A549 (cell line): ENCODE measurements around the gene NDUFS8.

Experiments used
- EHMT2 ChIP-seq: fragments of 200-600 bp; sonication (generic); IDR thresholded peaks from 2 replicates; pipeline ENCODE4 v1.6.1; 2016; ENCODE audit warnings: antibody characterized with exemption, low read depth, mild to moderate bottlenecking, moderate library complexity
- POLR2A ChIP-seq: IDR thresholded peaks from 2 replicates; pipeline ENCODE4 v1.6.1; 2012; ENCODE audit warnings: mild to moderate bottlenecking, low read length
- RAD21 ChIP-seq, 2 experiments: fragments of >200 bp in 1 of 2; sonication (Bioruptor Twin) in 1 of 2; formaldehyde crosslinking in 1 of 2; IDR thresholded peaks in 1 of 2; conservative IDR thresholded peaks in 1 of 2; 2 replicates in 1 of 2; 3 replicates in 1 of 2; pipeline ENCODE4 v1.6.1; 2012 to 2018; ENCODE audit warnings: inconsistent platforms in 1 of 2
- RNF2 ChIP-seq: fragments of 200-600 bp; sonication (generic); IDR thresholded peaks from 2 replicates; pipeline ENCODE4 v1.6.1; 2016; ENCODE audit warnings: low read depth, mild to moderate bottlenecking, antibody characterized with exemption, moderate library complexity, borderline replicate concordance
- SMC3 ChIP-seq: fragments of >200 bp; sonication (Bioruptor Twin); formaldehyde crosslinking; IDR thresholded peaks from 3 replicates; pipeline ENCODE4 v1.6.1; 2018; ENCODE audit warnings: inconsistent platforms
- SREBF2 ChIP-seq: fragments of 450-650 bp; IDR thresholded peaks from 2 replicates; pipeline ENCODE4 v1.6.1; 2014; ENCODE audit warnings: mild to moderate bottlenecking, moderate library complexity
- ZC3H11A ChIP-seq: fragments of 450-650 bp; IDR thresholded peaks from 2 replicates; pipeline ENCODE4 v1.6.1; 2014; ENCODE audit warnings: antibody characterized with exemption, mild to moderate bottlenecking
- TF ChIP-seq, protein P1 (sequence below): fragments of >200 bp; sonication (Bioruptor Twin); formaldehyde crosslinking; IDR thresholded peaks from 3 replicates; pipeline ENCODE4 v1.5.1; 2016
- TF ChIP-seq, protein P2 (sequence below): fragments of 450-650 bp; IDR thresholded peaks from 2 replicates; pipeline ENCODE4 v1.6.1; 2014; ENCODE audit warnings: antibody characterized with exemption
- TF ChIP-seq, protein P3 (sequence below): IDR thresholded peaks from 2 replicates; pipeline ENCODE4 v1.6.1; 2012

DNA sequence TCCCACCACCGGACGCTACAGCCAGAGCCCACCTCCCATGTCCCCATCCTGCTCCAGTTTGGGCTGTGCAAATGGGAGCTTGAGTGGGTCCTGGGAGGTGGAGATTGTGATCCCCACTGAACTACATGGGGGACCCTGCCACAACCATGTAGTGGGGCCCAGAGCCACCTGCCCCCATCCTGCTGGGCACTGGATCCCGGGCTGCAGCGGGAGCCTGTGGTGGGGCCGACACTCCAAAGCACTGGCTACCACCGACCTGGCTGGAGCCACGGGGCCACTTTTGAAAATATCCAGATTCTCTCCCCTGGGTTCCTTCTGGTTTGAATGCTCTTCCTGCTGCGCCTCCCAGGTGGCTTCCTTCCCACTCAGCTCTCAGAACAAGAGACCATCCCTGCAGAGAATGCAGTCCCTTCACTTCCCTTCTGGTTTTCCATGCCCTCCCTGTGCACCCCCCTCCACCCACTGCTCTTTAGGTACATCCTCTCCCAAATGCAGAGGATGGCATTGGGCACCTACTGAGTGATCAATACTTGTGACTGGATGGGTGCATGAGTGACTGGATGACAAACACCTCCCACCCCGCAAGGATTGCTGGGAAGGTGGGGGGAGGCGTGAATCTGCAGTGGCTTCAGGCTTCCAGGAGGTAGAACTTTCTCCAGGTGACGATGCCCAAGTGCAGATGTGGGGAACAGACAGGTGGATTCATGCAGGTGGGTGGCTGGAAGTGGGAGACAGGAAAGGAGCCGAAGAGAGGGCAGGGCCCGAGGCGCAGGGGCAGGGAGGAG, 25.7 kb upstream of the NDUFS8 start:
- no peak for TF ChIP-seq ZC3H11A
- no peak for TF ChIP-seq RNF2
- TF ChIP-seq, protein P1, sequence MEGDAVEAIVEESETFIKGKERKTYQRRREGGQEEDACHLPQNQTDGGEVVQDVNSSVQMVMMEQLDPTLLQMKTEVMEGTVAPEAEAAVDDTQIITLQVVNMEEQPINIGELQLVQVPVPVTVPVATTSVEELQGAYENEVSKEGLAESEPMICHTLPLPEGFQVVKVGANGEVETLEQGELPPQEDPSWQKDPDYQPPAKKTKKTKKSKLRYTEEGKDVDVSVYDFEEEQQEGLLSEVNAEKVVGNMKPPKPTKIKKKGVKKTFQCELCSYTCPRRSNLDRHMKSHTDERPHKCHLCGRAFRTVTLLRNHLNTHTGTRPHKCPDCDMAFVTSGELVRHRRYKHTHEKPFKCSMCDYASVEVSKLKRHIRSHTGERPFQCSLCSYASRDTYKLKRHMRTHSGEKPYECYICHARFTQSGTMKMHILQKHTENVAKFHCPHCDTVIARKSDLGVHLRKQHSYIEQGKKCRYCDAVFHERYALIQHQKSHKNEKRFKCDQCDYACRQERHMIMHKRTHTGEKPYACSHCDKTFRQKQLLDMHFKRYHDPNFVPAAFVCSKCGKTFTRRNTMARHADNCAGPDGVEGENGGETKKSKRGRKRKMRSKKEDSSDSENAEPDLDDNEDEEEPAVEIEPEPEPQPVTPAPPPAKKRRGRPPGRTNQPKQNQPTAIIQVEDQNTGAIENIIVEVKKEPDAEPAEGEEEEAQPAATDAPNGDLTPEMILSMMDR, result no peak
- TF ChIP-seq, protein P2, sequence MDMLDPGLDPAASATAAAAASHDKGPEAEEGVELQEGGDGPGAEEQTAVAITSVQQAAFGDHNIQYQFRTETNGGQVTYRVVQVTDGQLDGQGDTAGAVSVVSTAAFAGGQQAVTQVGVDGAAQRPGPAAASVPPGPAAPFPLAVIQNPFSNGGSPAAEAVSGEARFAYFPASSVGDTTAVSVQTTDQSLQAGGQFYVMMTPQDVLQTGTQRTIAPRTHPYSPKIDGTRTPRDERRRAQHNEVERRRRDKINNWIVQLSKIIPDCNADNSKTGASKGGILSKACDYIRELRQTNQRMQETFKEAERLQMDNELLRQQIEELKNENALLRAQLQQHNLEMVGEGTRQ, result no peak
- no peak for TF ChIP-seq EHMT2
- TF ChIP-seq POLR2A, result no peak
- TF ChIP-seq, protein P3, sequence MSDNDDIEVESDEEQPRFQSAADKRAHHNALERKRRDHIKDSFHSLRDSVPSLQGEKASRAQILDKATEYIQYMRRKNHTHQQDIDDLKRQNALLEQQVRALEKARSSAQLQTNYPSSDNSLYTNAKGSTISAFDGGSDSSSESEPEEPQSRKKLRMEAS, result no peak
- TF ChIP-seq SREBF2, result no peak
- no peak for TF ChIP-seq SMC3
- TF ChIP-seq RAD21 (conservative IDR thresholded peaks at IDR 0.05 in 1 of 2, IDR thresholded peaks at IDR 0.05 in 1 of 2), result no peak
